Retinal pigment epithelial cell (primary cell): ENCODE results near the gene XPNPEP2.

Source experiments
- DNase-seq: peaks from one replicate; pipeline ENCODE4 v3.0.0-alpha.2; 2010; ENCODE audit warnings: low read depth
- H3K4me3 ChIP-seq: 2 replicates; pipeline ENCODE4 v1.5.1; 2011; ENCODE audit warnings: mild to moderate bottlenecking, low read length, control low read depth, moderate library complexity
- TF ChIP-seq, protein P1 (sequence below): conservative IDR thresholded peaks from 2 replicates; pipeline ENCODE4 v1.5.1; 2011; ENCODE audit warnings: low read depth, low read length, control low read depth, inconsistent platforms

XPNPEP2 gene

DNA sequence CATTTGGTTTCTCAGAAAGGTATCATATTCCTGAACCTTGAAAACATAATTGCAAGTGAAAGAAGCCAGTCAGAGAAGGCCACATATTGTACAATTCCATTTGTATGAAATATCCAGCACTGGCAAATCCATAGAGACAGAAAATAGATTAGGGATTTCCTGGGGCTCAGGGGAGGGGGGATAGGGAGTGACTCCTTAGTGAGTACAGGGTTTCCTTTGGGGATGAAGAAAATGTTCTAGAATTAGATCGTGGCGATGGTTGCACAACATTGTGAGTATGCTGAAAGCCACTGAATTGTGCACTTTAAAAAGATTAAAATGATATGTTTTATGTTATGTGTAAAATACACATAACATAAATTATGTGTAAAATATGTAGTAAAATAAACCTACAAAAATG is 10.3 kb downstream of the XPNPEP2 start:
- no peak for DNase-seq
- H3K4me3 ChIP-seq = no peak overlapping the region
- TF ChIP-seq, protein P1, sequence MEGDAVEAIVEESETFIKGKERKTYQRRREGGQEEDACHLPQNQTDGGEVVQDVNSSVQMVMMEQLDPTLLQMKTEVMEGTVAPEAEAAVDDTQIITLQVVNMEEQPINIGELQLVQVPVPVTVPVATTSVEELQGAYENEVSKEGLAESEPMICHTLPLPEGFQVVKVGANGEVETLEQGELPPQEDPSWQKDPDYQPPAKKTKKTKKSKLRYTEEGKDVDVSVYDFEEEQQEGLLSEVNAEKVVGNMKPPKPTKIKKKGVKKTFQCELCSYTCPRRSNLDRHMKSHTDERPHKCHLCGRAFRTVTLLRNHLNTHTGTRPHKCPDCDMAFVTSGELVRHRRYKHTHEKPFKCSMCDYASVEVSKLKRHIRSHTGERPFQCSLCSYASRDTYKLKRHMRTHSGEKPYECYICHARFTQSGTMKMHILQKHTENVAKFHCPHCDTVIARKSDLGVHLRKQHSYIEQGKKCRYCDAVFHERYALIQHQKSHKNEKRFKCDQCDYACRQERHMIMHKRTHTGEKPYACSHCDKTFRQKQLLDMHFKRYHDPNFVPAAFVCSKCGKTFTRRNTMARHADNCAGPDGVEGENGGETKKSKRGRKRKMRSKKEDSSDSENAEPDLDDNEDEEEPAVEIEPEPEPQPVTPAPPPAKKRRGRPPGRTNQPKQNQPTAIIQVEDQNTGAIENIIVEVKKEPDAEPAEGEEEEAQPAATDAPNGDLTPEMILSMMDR = no peak

- H3K4me3 ChIP-seq = no peak overlapping the region
- TF ChIP-seq, protein P1 = no peak
- DNase-seq = no peak
Measured at GRCh38 chrX:129750971-129751370, 12.2 kb downstream of the XPNPEP2 start.

DNA sequence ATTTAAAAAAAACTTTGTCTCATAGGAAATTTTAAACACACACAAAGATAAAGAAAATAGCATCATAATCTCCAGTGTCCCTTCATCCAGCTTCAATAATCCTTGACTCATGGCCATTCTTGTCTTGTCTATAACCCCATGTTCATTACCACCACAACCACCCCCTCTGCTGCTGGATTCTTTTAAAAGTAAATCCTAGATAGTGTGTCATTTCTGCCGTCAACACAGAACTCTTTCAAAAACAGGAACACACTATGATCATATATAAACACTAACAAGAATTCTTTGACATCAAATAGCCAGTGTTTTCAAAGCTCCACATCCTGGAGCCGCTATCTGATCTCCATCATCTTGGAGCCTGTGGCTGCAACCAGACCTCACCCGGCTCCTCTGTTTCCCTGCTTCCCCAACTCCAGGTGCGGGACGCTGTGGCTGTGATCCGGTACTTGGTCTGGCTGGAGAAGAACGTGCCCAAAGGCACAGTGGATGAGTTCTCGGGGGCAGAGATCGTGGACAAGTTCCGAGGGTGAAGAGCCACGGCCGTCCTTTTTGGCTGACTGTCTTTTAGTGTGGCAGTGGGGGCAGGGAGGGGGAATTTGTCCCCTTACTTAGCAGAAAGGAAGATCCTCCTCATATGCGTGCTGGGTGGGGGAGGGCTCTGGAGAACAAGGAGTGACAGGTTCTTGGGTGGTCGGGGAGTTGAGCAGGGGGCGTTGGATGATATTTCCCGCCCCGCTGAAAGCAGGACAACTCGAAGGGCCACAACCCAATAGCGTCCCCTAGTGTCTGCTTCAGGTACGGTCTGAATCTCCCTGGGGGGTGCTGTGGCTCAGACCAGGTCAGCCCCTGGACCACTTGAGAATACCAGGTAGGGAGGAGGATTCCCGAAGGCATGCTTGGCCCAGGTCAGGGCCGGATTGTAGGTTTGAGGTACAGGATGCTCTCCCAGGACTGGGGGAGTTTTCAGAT is 15.6 kb downstream of the XPNPEP2 start:
- H3K4me3 ChIP-seq = no peak overlapping the region
- TF ChIP-seq, protein P1 = peak; percentile 46
- DNase-seq = no peak

- DNase-seq = no peak
- no peak overlapping the region for H3K4me3 ChIP-seq
- TF ChIP-seq, protein P1 = no peak
Measured at GRCh38 chrX:129755779-129756650, 17.2 kb downstream of the XPNPEP2 start.

GRCh38 chrX:129759576-129760061 is 20.8 kb downstream of the XPNPEP2 start:
- TF ChIP-seq, protein P1 = no peak
- DNase-seq = peak; percentile 29
- no peak overlapping the region for H3K4me3 ChIP-seq

- DNase-seq = no peak
- H3K4me3 ChIP-seq = no peak overlapping the region
- TF ChIP-seq, protein P1 = no peak
Measured at GRCh38 chrX:129760155-129760554, 21.4 kb downstream of the XPNPEP2 start.
